Suprapubic skin (tissue), 4 donors: ENCODE data around the gene ANKRD40CL.

Experiments
- EP300 ChIP-seq: sonication (generic); formaldehyde crosslinking; IDR thresholded peaks from one replicate; pipeline ENCODE4 v1.6.1; 2017; ENCODE audit warnings: antibody characterized with exemption
- POLR2A ChIP-seq, 2 donors: fragments of 450-650 bp; IDR thresholded peaks; one replicate each; pipeline ENCODE4 v1.6.1; 2017; ENCODE audit warnings: antibody characterized with exemption in 2 of 2, mild to moderate bottlenecking in 2 of 2, moderate library complexity in 2 of 2
- POLR2AphosphoS5 ChIP-seq, 3 donors: sonication (generic); formaldehyde crosslinking; IDR thresholded peaks; one replicate each; pipeline ENCODE4 v1.6.1; 2017; ENCODE audit warnings: antibody characterized with exemption in 3 of 3
- TF ChIP-seq, protein P1 (sequence below), 2 donors: fragments of 200-600 bp in 1 of 2; fragments of 450-650 bp in 1 of 2; sonication (generic) in 1 of 2; IDR thresholded peaks; one replicate each; pipeline ENCODE4 v1.5.1; 2016 to 2019; ENCODE audit warnings: antibody characterized with exemption in 2 of 2, mild to moderate bottlenecking in 1 of 2, moderate library complexity in 1 of 2

DNA sequence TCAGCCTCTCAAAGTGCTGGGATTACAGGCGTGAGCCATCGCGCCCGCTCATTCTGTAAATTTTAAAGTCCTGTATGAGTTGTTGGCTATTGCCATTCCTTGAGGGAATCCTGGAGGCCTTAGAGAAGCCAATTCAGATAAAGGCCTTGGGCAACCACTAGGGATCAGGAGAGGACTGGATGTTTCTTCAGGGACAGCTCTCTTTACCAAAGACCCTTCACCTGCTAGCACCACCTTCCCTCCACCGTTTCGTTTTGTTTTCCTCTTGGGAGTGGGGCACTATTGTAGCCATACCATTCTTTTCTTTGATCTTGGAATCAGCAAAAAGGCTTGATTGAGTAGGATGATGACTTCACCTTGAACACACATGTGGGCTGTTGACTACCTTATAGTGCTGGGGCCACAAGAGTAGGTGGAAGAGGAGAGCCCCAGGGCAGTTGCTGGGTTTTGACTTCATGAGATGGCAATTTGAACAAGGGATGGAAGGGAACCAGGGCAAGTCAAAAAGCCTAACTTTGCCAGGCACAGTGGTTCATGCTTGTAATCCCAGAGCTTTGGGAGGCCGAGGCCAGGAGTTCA, 7.0 kb upstream of the ANKRD40CL start:
- TF ChIP-seq POLR2AphosphoS5 (IDR thresholded peaks at IDR 0.05) (no peak), EP300 (no peak), POLR2A (IDR thresholded peaks at IDR 0.05) (no peak)
- TF ChIP-seq, protein P1, sequence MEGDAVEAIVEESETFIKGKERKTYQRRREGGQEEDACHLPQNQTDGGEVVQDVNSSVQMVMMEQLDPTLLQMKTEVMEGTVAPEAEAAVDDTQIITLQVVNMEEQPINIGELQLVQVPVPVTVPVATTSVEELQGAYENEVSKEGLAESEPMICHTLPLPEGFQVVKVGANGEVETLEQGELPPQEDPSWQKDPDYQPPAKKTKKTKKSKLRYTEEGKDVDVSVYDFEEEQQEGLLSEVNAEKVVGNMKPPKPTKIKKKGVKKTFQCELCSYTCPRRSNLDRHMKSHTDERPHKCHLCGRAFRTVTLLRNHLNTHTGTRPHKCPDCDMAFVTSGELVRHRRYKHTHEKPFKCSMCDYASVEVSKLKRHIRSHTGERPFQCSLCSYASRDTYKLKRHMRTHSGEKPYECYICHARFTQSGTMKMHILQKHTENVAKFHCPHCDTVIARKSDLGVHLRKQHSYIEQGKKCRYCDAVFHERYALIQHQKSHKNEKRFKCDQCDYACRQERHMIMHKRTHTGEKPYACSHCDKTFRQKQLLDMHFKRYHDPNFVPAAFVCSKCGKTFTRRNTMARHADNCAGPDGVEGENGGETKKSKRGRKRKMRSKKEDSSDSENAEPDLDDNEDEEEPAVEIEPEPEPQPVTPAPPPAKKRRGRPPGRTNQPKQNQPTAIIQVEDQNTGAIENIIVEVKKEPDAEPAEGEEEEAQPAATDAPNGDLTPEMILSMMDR (IDR thresholded peaks at IDR 0.05) = no peak
